ACC112 (cell line): ENCODE measurements around the gene PSD.

Experiments used
- H2AFZ ChIP-seq: fragments of 200-600 bp; sonication (generic); one replicate; pipeline ENCODE4 v1.6.0; 2017; ENCODE audit warnings: antibody characterized with exemption, low read length; ENCODE audit not compliant: unreplicated experiment
- H3K27ac ChIP-seq: fragments of 200-600 bp; sonication (generic); 2 replicates; pipeline ENCODE4 v1.5.1; 2014; ENCODE audit warnings: low read depth, mild to moderate bottlenecking, antibody characterized with exemption, low read length, moderate library complexity
- H3K27me3 ChIP-seq: fragments of 200-600 bp; sonication (generic); 2 replicates; pipeline ENCODE4 v1.6.1; 2014; ENCODE audit warnings: mild to moderate bottlenecking, antibody characterized with exemption, low read length, moderate library complexity, mixed read lengths; ENCODE audit not compliant: insufficient read depth
- H3K36me3 ChIP-seq: fragments of 200-600 bp; sonication (generic); 2 replicates; pipeline ENCODE4 v1.6.1; 2016; ENCODE audit warnings: mild to moderate bottlenecking, antibody characterized with exemption, low read length, moderate library complexity, mixed read lengths; ENCODE audit not compliant: insufficient read depth
- H3K4me1 ChIP-seq: fragments of 200-600 bp; sonication (generic); one replicate; pipeline ENCODE4 v1.6.1; 2016; ENCODE audit warnings: low read length, mixed read lengths; ENCODE audit not compliant: insufficient read depth, unreplicated experiment, control insufficient read depth
- H3K4me3 ChIP-seq: fragments of 200-600 bp; sonication (generic); 2 replicates; pipeline ENCODE4 v1.5.1; 2014; ENCODE audit warnings: mild to moderate bottlenecking, low read depth, low read length
- H3K79me2 ChIP-seq: fragments of 200-600 bp; sonication (generic); one replicate; pipeline ENCODE4 v1.6.0; 2016; ENCODE audit warnings: low read length; ENCODE audit not compliant: control insufficient read depth, unreplicated experiment, insufficient read depth

Gene PSD

DNA sequence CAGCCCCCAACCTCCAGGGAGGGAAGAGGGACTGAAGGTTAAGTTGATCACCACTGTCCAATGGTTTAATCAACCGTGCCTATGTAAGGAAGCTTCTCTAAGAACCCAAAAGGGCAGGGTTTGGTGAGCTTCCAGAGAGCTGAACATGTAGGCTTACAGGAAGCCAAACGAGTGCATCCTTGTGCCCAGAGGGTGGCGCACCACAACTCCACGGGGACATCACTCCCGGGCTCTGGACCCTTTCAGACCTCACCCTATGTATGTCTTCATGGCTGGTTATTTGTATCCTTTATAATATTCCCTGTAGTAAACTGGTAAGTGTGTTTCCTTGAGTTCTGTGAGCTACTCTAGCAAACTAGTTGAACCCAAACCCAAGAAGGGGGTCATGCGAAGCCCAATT, 34.5 kb downstream of the PSD start:
- Histone ChIP-seq H3K27ac (no peak overlapping the region), H2AFZ (no peak overlapping the region), H3K4me1 (no peaks in the 10 kb centered on the region), H3K36me3 (peaks cover 12% of the 10 kb centered on the region; the same call in 1 of the 2 replicates), H3K79me2 (no peaks in the 10 kb centered on the region), H3K27me3 (no peaks in the 10 kb centered on the region), H3K4me3 (no peak overlapping the region)

- H2AFZ ChIP-seq: no peak overlapping the region
- no peak overlapping the region for H3K4me3 ChIP-seq
- H3K4me1 ChIP-seq: no peaks in the 10 kb centered on the region
- H3K36me3 ChIP-seq: peaks cover 12% of the 10 kb centered on the region; the same call in 1 of the 2 replicates
- no peaks in the 10 kb centered on the region for H3K79me2 ChIP-seq
- no peaks in the 10 kb centered on the region for H3K27me3 ChIP-seq
- no peak overlapping the region for H3K27ac ChIP-seq
Measured at GRCh38 chr10:102382871-102383270, 35.7 kb downstream of the PSD start.

DNA sequence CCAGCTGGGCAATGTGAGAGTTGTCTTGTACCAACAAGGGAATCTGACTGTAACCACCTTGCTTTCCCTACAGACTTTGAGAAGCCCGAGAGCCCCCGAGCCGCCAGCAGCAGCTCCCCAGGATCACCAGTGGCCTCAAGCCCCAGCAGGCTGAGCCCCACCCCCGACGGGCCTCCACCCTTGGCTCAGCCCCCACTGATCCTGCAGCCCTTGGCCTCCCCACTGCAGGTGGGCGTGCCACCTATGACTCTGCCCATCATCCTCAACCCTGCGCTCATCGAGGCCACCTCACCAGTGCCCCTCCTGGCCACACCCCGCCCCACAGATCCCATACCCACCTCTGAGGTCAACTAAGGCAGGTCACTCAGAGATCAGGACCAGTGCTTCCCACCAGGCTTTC, 36.6 kb downstream of the PSD start:
- Histone ChIP-seq H3K79me2 (no peaks in the 10 kb centered on the region), H3K36me3 (peaks cover 12% of the 10 kb centered on the region; the same call in 1 of the 2 replicates), H3K27me3 (no peaks in the 10 kb centered on the region), H3K4me3 (no peak overlapping the region), H2AFZ (no peak overlapping the region), H3K27ac (no peak overlapping the region), H3K4me1 (no peaks in the 10 kb centered on the region)

- H3K36me3 ChIP-seq: peaks cover 12% of the 10 kb centered on the region; the same call in 1 of the 2 replicates
Measured at GRCh38 chr10:102379383-102379782, 39.2 kb downstream of the PSD start.

DNA sequence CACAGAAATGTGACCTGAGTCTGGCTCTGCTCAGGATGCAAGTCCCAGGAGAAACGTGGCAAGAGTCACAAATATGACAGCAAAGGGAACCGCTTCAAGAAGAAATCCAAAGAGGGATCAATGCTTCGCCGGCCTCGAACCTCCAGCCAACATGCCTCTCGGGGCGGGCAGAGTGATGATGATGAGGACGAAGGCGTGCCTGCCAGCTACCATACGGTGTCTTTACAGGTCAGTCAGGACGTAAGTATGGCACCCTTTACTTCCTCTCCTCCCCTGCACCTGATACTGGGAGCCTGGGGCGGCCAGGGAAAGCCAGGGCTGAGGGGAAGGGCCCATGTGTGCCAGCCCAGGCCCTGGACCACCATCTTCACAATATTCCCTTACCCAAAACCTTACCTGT, 41.7 kb downstream of the PSD start:
- H2AFZ ChIP-seq: no peak overlapping the region
- H3K36me3 ChIP-seq: peaks cover 19% of the 10 kb centered on the region
- H3K4me1 ChIP-seq: no peaks in the 10 kb centered on the region
- no peak overlapping the region for H3K27ac ChIP-seq
- H3K79me2 ChIP-seq: no peaks in the 10 kb centered on the region
- no peak overlapping the region for H3K4me3 ChIP-seq
- H3K27me3 ChIP-seq: no peaks in the 10 kb centered on the region

More at GRCh38 chr10:102379383-102379782, 39.2 kb downstream of the PSD start:
- Histone ChIP-seq H2AFZ (no peak overlapping the region), H3K27ac (no peak overlapping the region), H3K79me2 (no peaks in the 10 kb centered on the region), H3K4me3 (no peak overlapping the region), H3K27me3 (no peaks in the 10 kb centered on the region), H3K4me1 (no peaks in the 10 kb centered on the region)

DNA sequence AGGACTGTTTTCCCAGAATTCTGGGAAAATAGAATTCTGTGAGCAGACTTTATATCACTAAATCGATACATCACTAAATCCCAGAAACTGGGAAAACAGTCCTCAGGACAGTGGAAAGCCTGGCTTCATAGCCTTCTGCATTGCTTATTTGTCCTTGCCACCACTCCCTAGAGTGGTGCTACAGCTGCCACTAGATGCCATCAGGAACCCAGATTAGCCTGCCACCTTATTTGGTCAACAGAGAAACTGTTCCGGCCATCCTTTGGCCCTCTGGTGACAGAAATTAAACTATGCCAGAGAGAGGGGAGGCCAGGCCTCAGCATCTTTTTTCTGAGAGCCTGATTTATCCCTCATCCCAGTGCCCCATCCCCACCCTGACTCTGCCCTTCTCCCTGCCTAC, 42.7 kb downstream of the PSD start:
- Histone ChIP-seq H2AFZ (no peak overlapping the region), H3K36me3 (peaks cover 22% of the 10 kb centered on the region), H3K27me3 (no peaks in the 10 kb centered on the region), H3K79me2 (no peaks in the 10 kb centered on the region), H3K4me1 (no peaks in the 10 kb centered on the region), H3K27ac (no peak overlapping the region), H3K4me3 (no peak overlapping the region)

GRCh38 chr10:102375250-102375649, 43.3 kb downstream of the PSD start:
- H3K4me1 ChIP-seq: no peaks in the 10 kb centered on the region
- H3K79me2 ChIP-seq: no peaks in the 10 kb centered on the region
- no peak overlapping the region for H3K27ac ChIP-seq
- H3K36me3 ChIP-seq: peaks cover 25% of the 10 kb centered on the region
- H3K27me3 ChIP-seq: no peaks in the 10 kb centered on the region
- no peak overlapping the region for H2AFZ ChIP-seq
- H3K4me3 ChIP-seq: no peak overlapping the region

- no peak overlapping the region for H3K4me3 ChIP-seq
- H3K4me1 ChIP-seq: no peaks in the 10 kb centered on the region
- H3K36me3 ChIP-seq: peaks cover 57% of the 10 kb centered on the region
- no peaks in the 10 kb centered on the region for H3K79me2 ChIP-seq
- no peaks in the 10 kb centered on the region for H3K27me3 ChIP-seq
- H3K27ac ChIP-seq: no peak overlapping the region
- no peak overlapping the region for H2AFZ ChIP-seq
Measured at GRCh38 chr10:102371295-102371694, 47.3 kb downstream of the PSD start.

GRCh38 chr10:102368077-102368476, 50.5 kb downstream of the PSD start:
- Histone ChIP-seq H3K36me3 (peaks cover 65% of the 10 kb centered on the region), H3K27ac (no peak overlapping the region), H3K79me2 (no peaks in the 10 kb centered on the region), H3K27me3 (no peaks in the 10 kb centered on the region), H2AFZ (no peak overlapping the region), H3K4me1 (no peaks in the 10 kb centered on the region), H3K4me3 (no peak overlapping the region)

- Histone ChIP-seq H3K36me3 (peaks cover 62% of the 10 kb centered on the region), H3K4me3 (no peak overlapping the region), H3K79me2 (no peaks in the 10 kb centered on the region), H3K27ac (no peak overlapping the region), H3K4me1 (no peaks in the 10 kb centered on the region), H2AFZ (no peak overlapping the region), H3K27me3 (no peaks in the 10 kb centered on the region)
Measured at GRCh38 chr10:102367441-102367840, 51.1 kb downstream of the PSD start.

DNA sequence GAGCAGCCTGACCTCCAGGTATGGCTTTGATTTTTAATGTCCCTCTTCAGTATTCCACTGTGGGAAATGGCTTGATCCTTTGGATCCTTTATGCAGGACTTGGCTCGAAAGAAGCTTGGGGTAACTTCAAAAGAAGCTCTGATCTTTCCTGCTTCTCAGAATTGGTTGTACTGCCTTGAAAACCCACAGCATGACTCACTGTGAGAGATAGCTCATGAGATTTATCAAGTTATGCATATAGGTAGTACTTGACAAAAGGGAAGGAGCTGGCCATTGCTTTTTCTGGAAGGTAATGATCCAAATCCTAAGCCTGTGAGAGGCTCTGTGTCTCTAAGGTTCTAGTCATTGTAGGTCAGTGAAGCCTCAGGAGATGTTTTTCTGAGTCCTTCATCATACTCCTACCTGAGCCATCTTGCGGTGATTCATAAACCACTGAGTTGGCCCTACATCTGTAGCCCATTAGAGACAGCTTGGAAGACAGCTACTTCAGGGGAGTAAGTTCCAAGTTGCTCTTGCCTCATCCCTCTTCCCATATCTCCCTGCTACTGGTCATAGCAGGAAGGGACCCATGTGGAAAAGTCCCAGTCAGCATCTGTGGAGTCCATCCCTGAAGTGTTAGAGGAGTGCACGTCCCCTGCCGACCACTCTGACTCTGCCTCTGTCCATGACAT, 59.7 kb downstream of the PSD start:
- no peaks in the 10 kb centered on the region for H3K4me1 ChIP-seq
- H3K4me3 ChIP-seq: no peak overlapping the region
- H3K79me2 ChIP-seq: peaks cover 3% of the 10 kb centered on the region
- peaks cover 35% of the 10 kb centered on the region for H3K36me3 ChIP-seq
- no peaks in the 10 kb centered on the region for H3K27me3 ChIP-seq
- H3K27ac ChIP-seq: no peak overlapping the region
- no peak overlapping the region for H2AFZ ChIP-seq
